Hepatocyte (in vitro differentiated cells): ENCODE results near the gene TNFSF8. TPM values are rescaled to one million over a fixed set of nuclear protein-coding genes. Genes with fewer than 3 reads are reported as not detected.

Experiments used
- DNase-seq: peaks from one replicate; pipeline ENCODE4 v3.0.0-alpha.2; 2016; ENCODE audit warnings: low spot score
- H2AFZ ChIP-seq: fragments of 200-600 bp; sonication (generic); 2 replicates; pipeline ENCODE4 v1.6.0; 2016; ENCODE audit warnings: antibody characterized with exemption, mild to moderate bottlenecking
- H3K27ac ChIP-seq: fragments of 200-600 bp; sonication (generic); 2 replicates; pipeline ENCODE4 v1.5.1; 2016; ENCODE audit warnings: mild to moderate bottlenecking
- H3K27me3 ChIP-seq: fragments of 200-600 bp; sonication (generic); 2 replicates; pipeline ENCODE4 v1.6.1; 2016
- H3K36me3 ChIP-seq: fragments of 200-600 bp; sonication (generic); replicated peaks from 2 replicates; pipeline ENCODE4 v1.5.1; 2016; ENCODE audit warnings: low read depth; ENCODE audit not compliant: insufficient read depth
- H3K4me1 ChIP-seq: fragments of 200-600 bp; sonication (generic); 2 replicates; pipeline ENCODE4 v1.5.1; 2016; ENCODE audit warnings: mild to moderate bottlenecking, moderate library complexity; ENCODE audit not compliant: insufficient read depth
- H3K4me2 ChIP-seq: fragments of 200-600 bp; sonication (generic); 2 replicates; pipeline ENCODE4 v1.6.0; 2016
- H3K4me3 ChIP-seq: fragments of 200-600 bp; sonication (generic); 2 replicates; pipeline ENCODE4 v1.5.1; 2016; ENCODE audit warnings: mild to moderate bottlenecking
- H3K79me2 ChIP-seq: fragments of 200-600 bp; sonication (generic); 2 replicates; pipeline ENCODE4 v1.6.0; 2017; ENCODE audit warnings: mild to moderate bottlenecking
- H3K9me2 ChIP-seq: fragments of 200-600 bp; sonication (generic); replicated peaks from 2 replicates; pipeline ENCODE4 v1.6.0; 2017; ENCODE audit warnings: mild to moderate bottlenecking; ENCODE audit not compliant: insufficient read depth
- H3K9me3 ChIP-seq: fragments of 200-600 bp; sonication (generic); 2 replicates; pipeline ENCODE4 v1.5.1; 2016; ENCODE audit warnings: low read depth, mild to moderate bottlenecking
- H4K20me1 ChIP-seq: fragments of 200-600 bp; sonication (generic); 2 replicates; pipeline ENCODE4 v1.6.0; 2016; ENCODE audit warnings: mild to moderate bottlenecking; ENCODE audit not compliant: insufficient read depth, poor library complexity, severe bottlenecking
- CTCF ChIP-seq: fragments of 200-600 bp; sonication (generic); IDR thresholded peaks from 2 replicates; pipeline ENCODE4 v1.5.1; 2016; ENCODE audit warnings: antibody characterized with exemption, mild to moderate bottlenecking; ENCODE audit not compliant: poor library complexity
- EZH2 ChIP-seq: fragments of 200-600 bp; sonication (generic); IDR thresholded peaks from 2 replicates; pipeline ENCODE4 v1.6.1; 2016; ENCODE audit warnings: antibody characterized with exemption, mild to moderate bottlenecking, borderline replicate concordance
- EZH2phosphoT487 ChIP-seq: fragments of 200-600 bp; sonication (generic); IDR thresholded peaks from one replicate; pipeline ENCODE4 v1.6.1; 2018; ENCODE audit warnings: antibody characterized with exemption, mild to moderate bottlenecking, low read depth, moderate library complexity; ENCODE audit not compliant: unreplicated experiment, severe bottlenecking
- WGBS: methylation state at CpG from one replicate; pipeline ENCODE4 v1.1.6; 2016; ENCODE audit warnings: low lambda C conversion rate; ENCODE audit errors: missing lambda C conversion rate; 5-methylcytosine and 5-hydroxymethylcytosine counted together
- polyA plus RNA-seq: library from polyadenylated mRNA; unstranded; fragments of >200 nt; fragmentation: Nextera tagmentation; extraction: Ambion mirVana; gene quantifications from 2 replicates; pipeline ENCODE4 v1.2.1, GENCODE V29; 2016
- total RNA-seq: library from RNA; depleted of rRNA; stranded (reverse); fragments of >200 nt; gene quantifications from 2 replicates; pipeline ENCODE4 v1.2.3, GENCODE V29; 2014

The TNFSF8 gene
- total and polyA plus RNA-seq, 2 experiments from 2014 or later, result not detected

GRCh38 chr9:114906922-114907571 is 23.3 kb downstream of the TNFSF8 start:
- H3K79me2 ChIP-seq, result no peaks in the 10 kb centered on the region
- 37% methylated on average over 7 of the region's 7 CpGs for WGBS
- H4K20me1 ChIP-seq, result no peaks in the 10 kb centered on the region
- H3K9me3 ChIP-seq, result no peaks in the 10 kb centered on the region
- H2AFZ ChIP-seq, result no peak overlapping the region
- H3K4me1 ChIP-seq, result peaks cover 11% of the 10 kb centered on the region
- no peaks in the 10 kb centered on the region for H3K36me3 ChIP-seq
- no peaks in the 10 kb centered on the region for H3K9me2 ChIP-seq
- no peak overlapping the region for H3K4me2 ChIP-seq
- H3K4me3 ChIP-seq, result no peak overlapping the region
- H3K27me3 ChIP-seq, result no peaks in the 10 kb centered on the region
- no peak for TF ChIP-seq EZH2phosphoT487
- TF ChIP-seq CTCF, result peak; percentile 73
- DNase-seq, result peak; percentile 72
- H3K27ac ChIP-seq, result no peak overlapping the region

- Histone ChIP-seq H3K9me3 (no peaks in the 10 kb centered on the region), H3K36me3 (no peaks in the 10 kb centered on the region), H3K79me2 (no peaks in the 10 kb centered on the region), H3K27ac (no peak overlapping the region), H4K20me1 (no peaks in the 10 kb centered on the region), H3K4me1 (peaks cover 11% of the 10 kb centered on the region), H2AFZ (no peak overlapping the region), H3K27me3 (no peaks in the 10 kb centered on the region), H3K4me2 (no peak overlapping the region), H3K9me2 (no peaks in the 10 kb centered on the region), H3K4me3 (no peak overlapping the region)
- WGBS, result 86% methylated on average over 7 of the region's 7 CpGs
- TF ChIP-seq CTCF (no peak), EZH2 (no peak), EZH2phosphoT487 (no peak)
- no peak for DNase-seq
Measured at GRCh38 chr9:114905170-114905940, 25.0 kb downstream of the TNFSF8 start.

GRCh38 chr9:114902786-114903524 is 27.4 kb downstream of the TNFSF8 start:
- Histone ChIP-seq H3K4me3 (no peak overlapping the region), H2AFZ (no peak overlapping the region), H3K27ac (no peak overlapping the region), H3K9me2 (no peaks in the 10 kb centered on the region), H3K27me3 (no peaks in the 10 kb centered on the region), H3K9me3 (no peaks in the 10 kb centered on the region), H3K36me3 (no peaks in the 10 kb centered on the region), H3K79me2 (no peaks in the 10 kb centered on the region), H3K4me1 (no peaks in the 10 kb centered on the region), H4K20me1 (no peaks in the 10 kb centered on the region), H3K4me2 (no peak overlapping the region)
- no peak for DNase-seq
- TF ChIP-seq EZH2 (no peak), EZH2phosphoT487 (no peak), CTCF (no peak)
- WGBS, result 94% methylated on average over 4 of the region's 4 CpGs
